GM19351 (cell line): Measurements from ENCODE around the gene YARS1.

Source experiments
- ATAC-seq: cut with Tn5 transposase; IDR thresholded peaks from one replicate; pipeline ENCODE4 v1.9.1; 2021; ENCODE audit warnings: mild to moderate bottlenecking, moderate library complexity; ENCODE audit not compliant: unreplicated experiment

The YARS1 gene

GRCh38 chr1:32748926-32749325 is 68.2 kb downstream of the YARS1 start:
- no peak for ATAC-seq

- no peak for ATAC-seq
Measured at GRCh38 chr1:32748348-32748747, 68.8 kb downstream of the YARS1 start.

- ATAC-seq, result no peak
Measured at GRCh38 chr1:32746130-32746529, 71.0 kb downstream of the YARS1 start.

- ATAC-seq, result no peak
Measured at GRCh38 chr1:32744071-32744425, 73.1 kb downstream of the YARS1 start.

- ATAC-seq, result no peak
Measured at GRCh38 chr1:32743380-32744070, 73.6 kb downstream of the YARS1 start.

GRCh38 chr1:32742956-32743355 is 74.2 kb downstream of the YARS1 start:
- no peak for ATAC-seq

GRCh38 chr1:32742199-32742947 is 74.8 kb downstream of the YARS1 start:
- no peak for ATAC-seq

- no peak for ATAC-seq
Measured at GRCh38 chr1:32741413-32742198, 75.6 kb downstream of the YARS1 start.

- no peak for ATAC-seq
Measured at GRCh38 chr1:32741059-32741412, 76.1 kb downstream of the YARS1 start.

- ATAC-seq, result no peak
Measured at GRCh38 chr1:32736812-32737791, 80.1 kb downstream of the YARS1 start.

- no peak for ATAC-seq
Measured at GRCh38 chr1:32733582-32734321, 83.4 kb downstream of the YARS1 start.

- no peak for ATAC-seq
Measured at GRCh38 chr1:32729254-32730046, 87.7 kb downstream of the YARS1 start.

GRCh38 chr1:32728413-32729077 is 88.6 kb downstream of the YARS1 start:
- ATAC-seq, result no peak

GRCh38 chr1:32727876-32728275 is 89.3 kb downstream of the YARS1 start:
- ATAC-seq, result no peak

GRCh38 chr1:32725615-32725982 is 91.6 kb downstream of the YARS1 start:
- ATAC-seq, result no peak
